22Rv1 (cell line): ENCODE results near the gene NPIPB8.

Experiments
- ZFX ChIP-seq: fragments of 450-650 bp; IDR thresholded peaks from 2 replicates; pipeline ENCODE4 v1.6.1; 2017; ENCODE audit warnings: antibody characterized with exemption, borderline replicate concordance
- TF ChIP-seq, protein P1 (sequence below): fragments of 450-650 bp; IDR thresholded peaks from 2 replicates; pipeline ENCODE4 v1.5.1; 2017; ENCODE audit warnings: mild to moderate bottlenecking

DNA sequence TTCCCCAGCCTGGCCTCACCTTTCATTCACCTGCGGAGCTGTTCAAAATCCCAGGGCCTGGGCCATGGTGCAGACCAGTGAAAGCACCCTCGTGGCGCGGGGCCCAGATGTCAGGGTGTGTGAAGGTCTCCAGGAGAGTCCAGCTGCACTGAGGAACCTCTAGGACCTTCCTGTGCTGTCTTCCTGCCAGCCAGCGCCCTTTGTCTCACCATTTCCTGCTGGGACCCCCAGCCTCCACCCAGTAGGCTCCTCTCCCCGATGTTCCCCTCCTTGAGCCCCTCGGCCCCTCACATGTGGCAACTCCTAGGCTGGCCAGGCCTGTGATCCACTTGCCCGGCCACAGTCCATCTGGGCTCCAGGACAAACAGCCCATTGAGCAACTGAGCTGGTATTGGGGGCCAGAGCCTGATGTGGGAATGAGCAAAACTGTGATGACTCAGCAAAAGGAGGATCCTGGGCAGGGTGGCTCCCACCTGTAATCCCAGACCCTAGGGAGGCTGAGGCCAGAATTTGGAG is 41.7 kb upstream of the NPIPB8 start:
- TF ChIP-seq, protein P1, sequence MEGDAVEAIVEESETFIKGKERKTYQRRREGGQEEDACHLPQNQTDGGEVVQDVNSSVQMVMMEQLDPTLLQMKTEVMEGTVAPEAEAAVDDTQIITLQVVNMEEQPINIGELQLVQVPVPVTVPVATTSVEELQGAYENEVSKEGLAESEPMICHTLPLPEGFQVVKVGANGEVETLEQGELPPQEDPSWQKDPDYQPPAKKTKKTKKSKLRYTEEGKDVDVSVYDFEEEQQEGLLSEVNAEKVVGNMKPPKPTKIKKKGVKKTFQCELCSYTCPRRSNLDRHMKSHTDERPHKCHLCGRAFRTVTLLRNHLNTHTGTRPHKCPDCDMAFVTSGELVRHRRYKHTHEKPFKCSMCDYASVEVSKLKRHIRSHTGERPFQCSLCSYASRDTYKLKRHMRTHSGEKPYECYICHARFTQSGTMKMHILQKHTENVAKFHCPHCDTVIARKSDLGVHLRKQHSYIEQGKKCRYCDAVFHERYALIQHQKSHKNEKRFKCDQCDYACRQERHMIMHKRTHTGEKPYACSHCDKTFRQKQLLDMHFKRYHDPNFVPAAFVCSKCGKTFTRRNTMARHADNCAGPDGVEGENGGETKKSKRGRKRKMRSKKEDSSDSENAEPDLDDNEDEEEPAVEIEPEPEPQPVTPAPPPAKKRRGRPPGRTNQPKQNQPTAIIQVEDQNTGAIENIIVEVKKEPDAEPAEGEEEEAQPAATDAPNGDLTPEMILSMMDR: no peak
- TF ChIP-seq ZFX: no peak
